B cell (primary cell): ENCODE measurements around the gene PRKCZ.
"Not testable (repeated sequence)": the region's sequence is repeated elsewhere in the genome, so short reads cannot be mapped to it uniquely, and the experiment has no call there.

Experiments used
- EZH2 ChIP-seq: IDR thresholded peaks from 2 replicates; pipeline ENCODE4 v1.6.1; 2012; ENCODE audit warnings: borderline replicate concordance, low read depth, mild to moderate bottlenecking, moderate library complexity, low read length; ENCODE audit not compliant: insufficient read depth, poor library complexity, severe bottlenecking
- TF ChIP-seq, protein P1 (sequence below): fragments of 200-600 bp; IDR thresholded peaks from one replicate; pipeline ENCODE4 v1.8.0; 2022; ENCODE audit warnings: antibody characterized with exemption, mild to moderate bottlenecking

DNA sequence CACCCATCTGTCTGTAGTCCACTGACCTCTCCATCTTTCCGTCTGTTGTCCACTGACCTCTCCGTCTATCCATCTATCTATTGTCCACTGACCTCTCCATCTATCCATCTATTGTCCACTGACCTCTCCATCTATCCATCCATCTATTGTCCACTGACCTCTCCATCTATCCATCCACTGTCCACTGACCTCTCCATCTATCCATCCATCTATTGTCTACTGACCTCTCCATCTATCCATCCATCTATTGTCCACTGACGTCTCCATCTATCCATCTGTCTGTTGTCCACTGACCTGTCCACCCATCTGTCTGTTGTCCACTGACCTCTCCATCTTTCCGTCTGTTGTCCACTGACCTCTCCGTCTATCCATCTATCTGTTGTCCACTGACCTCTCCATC, 97.7 kb downstream of the PRKCZ start:
- TF ChIP-seq, protein P1, sequence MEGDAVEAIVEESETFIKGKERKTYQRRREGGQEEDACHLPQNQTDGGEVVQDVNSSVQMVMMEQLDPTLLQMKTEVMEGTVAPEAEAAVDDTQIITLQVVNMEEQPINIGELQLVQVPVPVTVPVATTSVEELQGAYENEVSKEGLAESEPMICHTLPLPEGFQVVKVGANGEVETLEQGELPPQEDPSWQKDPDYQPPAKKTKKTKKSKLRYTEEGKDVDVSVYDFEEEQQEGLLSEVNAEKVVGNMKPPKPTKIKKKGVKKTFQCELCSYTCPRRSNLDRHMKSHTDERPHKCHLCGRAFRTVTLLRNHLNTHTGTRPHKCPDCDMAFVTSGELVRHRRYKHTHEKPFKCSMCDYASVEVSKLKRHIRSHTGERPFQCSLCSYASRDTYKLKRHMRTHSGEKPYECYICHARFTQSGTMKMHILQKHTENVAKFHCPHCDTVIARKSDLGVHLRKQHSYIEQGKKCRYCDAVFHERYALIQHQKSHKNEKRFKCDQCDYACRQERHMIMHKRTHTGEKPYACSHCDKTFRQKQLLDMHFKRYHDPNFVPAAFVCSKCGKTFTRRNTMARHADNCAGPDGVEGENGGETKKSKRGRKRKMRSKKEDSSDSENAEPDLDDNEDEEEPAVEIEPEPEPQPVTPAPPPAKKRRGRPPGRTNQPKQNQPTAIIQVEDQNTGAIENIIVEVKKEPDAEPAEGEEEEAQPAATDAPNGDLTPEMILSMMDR: not testable (repeated sequence)
- not testable (repeated sequence) for TF ChIP-seq EZH2
